Suprapubic skin (tissue), 3 donors: ENCODE measurements around the gene CLECL1.

Experiments used
- CTCF ChIP-seq, 2 donors: fragments of 200-600 bp in 1 of 2; fragments of 450-650 bp in 1 of 2; sonication (generic) in 1 of 2; IDR thresholded peaks; one replicate each; pipeline ENCODE4 v1.5.1; 2016 to 2019; ENCODE audit warnings: antibody characterized with exemption in 2 of 2, mild to moderate bottlenecking in 1 of 2, moderate library complexity in 1 of 2
- POLR2A ChIP-seq, 2 donors: fragments of 450-650 bp; IDR thresholded peaks; one replicate each; pipeline ENCODE4 v1.6.1; 2017; ENCODE audit warnings: antibody characterized with exemption in 2 of 2, mild to moderate bottlenecking in 2 of 2, moderate library complexity in 2 of 2

DNA sequence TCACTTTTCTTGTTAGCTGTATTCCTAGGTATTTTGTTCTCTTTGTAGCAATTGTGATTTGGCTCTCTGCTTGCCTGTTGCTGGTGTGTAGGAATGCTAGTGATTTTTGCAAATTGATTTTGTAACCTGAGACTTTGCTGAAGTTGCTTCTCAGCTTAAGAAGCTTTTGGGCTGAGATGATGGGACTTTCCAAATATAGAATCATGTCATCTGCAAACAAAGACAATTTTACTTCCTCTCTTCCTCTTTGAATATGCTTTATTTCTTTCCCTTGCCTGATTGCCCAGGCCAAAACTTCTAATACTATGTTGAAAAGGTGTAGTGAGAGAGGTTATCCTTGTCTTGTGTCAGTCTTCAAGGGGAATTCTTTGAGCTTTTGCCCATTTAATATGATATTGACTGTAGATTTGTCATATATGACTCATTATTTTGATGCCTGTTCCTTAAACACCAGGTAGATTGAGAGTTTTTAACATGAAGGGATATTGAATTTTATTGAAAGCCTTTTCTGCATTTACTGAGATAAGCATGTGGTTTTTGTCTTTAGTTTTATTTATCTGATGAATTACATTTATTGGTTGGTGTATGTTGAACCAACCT lies 26.7 kb downstream of the CLECL1 start:
- no peak for TF ChIP-seq POLR2A (IDR thresholded peaks at IDR 0.05)
- TF ChIP-seq CTCF (IDR thresholded peaks at IDR 0.05), result no peak
